K562 (cell line): ENCODE results near the gene UBN2. TPM values are rescaled to one million over a fixed set of nuclear protein-coding genes. Genes with fewer than 3 reads are reported as not detected.

Experiments used
- BDP1 ChIP-seq: IDR thresholded peaks from 3 replicates; pipeline ENCODE4 v1.6.1; 2011; ENCODE audit not compliant: insufficient read length, insufficient read depth
- CBX3 ChIP-seq, 2 experiments: IDR thresholded peaks; 1 replicate in 1 of 2; 2 replicates in 1 of 2; pipeline ENCODE4 v1.6.1; 2012; ENCODE audit warnings: inconsistent platforms in 2 of 2, low read length in 2 of 2, borderline replicate concordance in 1 of 2, control low read depth in 1 of 2
- GATAD2B ChIP-seq: fragments of 450-650 bp; IDR thresholded peaks from 2 replicates; pipeline ENCODE4 v1.6.1; 2017; ENCODE audit warnings: mild to moderate bottlenecking, borderline replicate concordance
- KAT7 ChIP-seq: sonication (generic); formaldehyde crosslinking; IDR thresholded peaks from 2 replicates; pipeline ENCODE4 v1.8.0; 2022; ENCODE audit warnings: missing genetic modification reagents, mild to moderate bottlenecking, borderline replicate concordance
- SMARCB1 ChIP-seq: IDR thresholded peaks from 2 replicates; pipeline ENCODE4 v1.6.1; 2011; ENCODE audit warnings: improper control_type of control experiment, low read depth; ENCODE audit not compliant: insufficient read length
- ZFX ChIP-seq: sonication (generic); formaldehyde crosslinking; IDR thresholded peaks from 2 replicates; pipeline ENCODE4 v1.8.0; 2022; ENCODE audit warnings: mild to moderate bottlenecking, missing genetic modification reagents, moderate library complexity
- ZNF146 ChIP-seq: IDR thresholded peaks from one replicate; pipeline ENCODE4 v1.6.1; 2018; ENCODE audit warnings: missing compliant biosample characterization; ENCODE audit not compliant: unreplicated experiment
- ZNF174 ChIP-seq: fragments of 250-450 bp; sonication (Bioruptor Pico); IDR thresholded peaks from 2 replicates; pipeline ENCODE4 v1.4.0; 2020; ENCODE audit warnings: mild to moderate bottlenecking
- polyA plus RNA-seq, 8 experiments: library from polyadenylated mRNA; depleted of rRNA in 4 of 8; stranded (reverse) in 5 of 8; unstranded in 3 of 8; fragments of >200 nt; fragmentation: Nextera tagmentation in 2 of 8; fragmentation: Illumina TruSeq in 1 of 8; extraction: Ambion mirVana in 2 of 8; extraction: Trizol in 1 of 8; gene quantifications; 2 replicates each; pipeline versions ENCODE4 v1.2.1 to v1.2.3, GENCODE V29; 2011 to 2014; ENCODE audit warnings: inconsistent platforms in 1 of 8, missing spikeins in 1 of 8
- total RNA-seq, 7 experiments: library from RNA; depleted of rRNA in 6 of 7; stranded (reverse); fragments of >200 nt in 6 of 7; fragmentation: Illumina TruSeq in 2 of 7; extraction: Trizol in 2 of 7; gene quantifications; 2 replicates each; pipeline versions ENCODE4 v1.2.1 to v1.2.3, GENCODE V29; 2011 to 2021; ENCODE audit warnings: low replicate concordance in 1 of 7
- TF ChIP-seq, protein P1 (sequence below): fragments of 450-650 bp; IDR thresholded peaks from 2 replicates; pipeline ENCODE4 v1.6.1; 2018; ENCODE audit not compliant: partially characterized antibody
- TF ChIP-seq, protein P2 (sequence below): fragments of 450-650 bp; formaldehyde crosslinking; IDR thresholded peaks from 2 replicates; pipeline ENCODE4 v1.4.0; 2020; ENCODE audit warnings: mild to moderate bottlenecking, moderate library complexity
- TF ChIP-seq, protein P3 (sequence below), 2 experiments: fragments of 450-650 bp in 1 of 2; sonication (generic) in 1 of 2; formaldehyde crosslinking in 1 of 2; IDR thresholded peaks; 2 replicates each; pipeline versions ENCODE4 v1.7.1 to v1.9.0; 2016 to 2022; ENCODE audit warnings: inconsistent platforms in 1 of 2, mild to moderate bottlenecking in 1 of 2, missing genetic modification reagents in 1 of 2
- TF ChIP-seq, protein P4 (sequence below): fragments of 450-650 bp; formaldehyde crosslinking; conservative IDR thresholded peaks from 2 replicates; pipeline ENCODE4 v1.4.0; 2022; ENCODE audit warnings: mild to moderate bottlenecking, missing genetic modification characterization

The UBN2 gene
- total and polyA plus RNA-seq, 9 of the 15 experiments (the other 6 are each of a cell fraction or from before 2014, with no cell fraction given) = 1.2 to 19.5 (median 9.9) TPM

DNA sequence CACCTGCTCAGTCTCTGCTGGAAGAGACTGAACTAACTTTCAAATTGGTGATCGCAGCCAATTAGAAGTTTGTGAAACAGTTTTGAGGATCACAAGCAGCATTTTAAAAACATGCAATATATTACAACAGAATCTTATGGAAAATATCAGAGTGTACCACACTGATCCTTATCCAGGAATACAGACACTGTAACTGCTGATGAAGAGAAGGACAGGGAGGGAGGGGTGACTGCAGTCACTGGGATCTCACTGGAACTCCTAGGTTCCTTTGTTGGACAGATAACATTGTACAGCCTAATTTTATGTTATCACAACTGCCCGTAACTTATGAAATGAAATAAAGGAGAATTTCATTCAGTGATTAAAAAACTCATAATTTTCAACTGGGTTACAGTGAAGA, 6.8 kb upstream of the UBN2 start (continued):
- TF ChIP-seq, protein P1, sequence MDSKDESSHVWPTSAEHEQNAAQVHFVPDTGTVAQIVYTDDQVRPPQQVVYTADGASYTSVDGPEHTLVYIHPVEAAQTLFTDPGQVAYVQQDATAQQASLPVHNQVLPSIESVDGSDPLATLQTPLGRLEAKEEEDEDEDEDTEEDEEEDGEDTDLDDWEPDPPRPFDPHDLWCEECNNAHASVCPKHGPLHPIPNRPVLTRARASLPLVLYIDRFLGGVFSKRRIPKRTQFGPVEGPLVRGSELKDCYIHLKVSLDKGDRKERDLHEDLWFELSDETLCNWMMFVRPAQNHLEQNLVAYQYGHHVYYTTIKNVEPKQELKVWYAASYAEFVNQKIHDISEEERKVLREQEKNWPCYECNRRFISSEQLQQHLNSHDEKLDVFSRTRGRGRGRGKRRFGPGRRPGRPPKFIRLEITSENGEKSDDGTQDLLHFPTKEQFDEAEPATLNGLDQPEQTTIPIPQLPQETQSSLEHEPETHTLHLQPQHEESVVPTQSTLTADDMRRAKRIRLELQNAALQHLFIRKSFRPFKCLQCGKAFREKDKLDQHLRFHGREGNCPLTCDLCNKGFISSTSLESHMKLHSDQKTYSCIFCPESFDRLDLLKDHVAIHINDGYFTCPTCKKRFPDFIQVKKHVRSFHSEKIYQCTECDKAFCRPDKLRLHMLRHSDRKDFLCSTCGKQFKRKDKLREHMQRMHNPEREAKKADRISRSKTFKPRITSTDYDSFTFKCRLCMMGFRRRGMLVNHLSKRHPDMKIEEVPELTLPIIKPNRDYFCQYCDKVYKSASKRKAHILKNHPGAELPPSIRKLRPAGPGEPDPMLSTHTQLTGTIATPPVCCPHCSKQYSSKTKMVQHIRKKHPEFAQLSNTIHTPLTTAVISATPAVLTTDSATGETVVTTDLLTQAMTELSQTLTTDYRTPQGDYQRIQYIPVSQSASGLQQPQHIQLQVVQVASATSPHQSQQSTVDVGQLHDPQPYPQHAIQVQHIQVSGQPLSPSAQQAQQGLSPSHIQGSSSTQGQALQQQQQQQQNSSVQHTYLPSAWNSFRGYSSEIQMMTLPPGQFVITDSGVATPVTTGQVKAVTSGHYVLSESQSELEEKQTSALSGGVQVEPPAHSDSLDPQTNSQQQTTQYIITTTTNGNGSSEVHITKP = no peak
- no peak for TF ChIP-seq SMARCB1
- TF ChIP-seq, protein P2, sequence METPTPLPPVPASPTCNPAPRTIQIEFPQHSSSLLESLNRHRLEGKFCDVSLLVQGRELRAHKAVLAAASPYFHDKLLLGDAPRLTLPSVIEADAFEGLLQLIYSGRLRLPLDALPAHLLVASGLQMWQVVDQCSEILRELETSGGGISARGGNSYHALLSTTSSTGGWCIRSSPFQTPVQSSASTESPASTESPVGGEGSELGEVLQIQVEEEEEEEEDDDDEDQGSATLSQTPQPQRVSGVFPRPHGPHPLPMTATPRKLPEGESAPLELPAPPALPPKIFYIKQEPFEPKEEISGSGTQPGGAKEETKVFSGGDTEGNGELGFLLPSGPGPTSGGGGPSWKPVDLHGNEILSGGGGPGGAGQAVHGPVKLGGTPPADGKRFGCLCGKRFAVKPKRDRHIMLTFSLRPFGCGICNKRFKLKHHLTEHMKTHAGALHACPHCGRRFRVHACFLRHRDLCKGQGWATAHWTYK (CRISPR knock-in tag) = no peak
- TF ChIP-seq CBX3 (IDR thresholded peaks at IDR 0.05; ENCODE audit: borderline replicate concordance in 1 of 2, low read length in 2 of 2) = no peak
- TF ChIP-seq, protein P3, sequence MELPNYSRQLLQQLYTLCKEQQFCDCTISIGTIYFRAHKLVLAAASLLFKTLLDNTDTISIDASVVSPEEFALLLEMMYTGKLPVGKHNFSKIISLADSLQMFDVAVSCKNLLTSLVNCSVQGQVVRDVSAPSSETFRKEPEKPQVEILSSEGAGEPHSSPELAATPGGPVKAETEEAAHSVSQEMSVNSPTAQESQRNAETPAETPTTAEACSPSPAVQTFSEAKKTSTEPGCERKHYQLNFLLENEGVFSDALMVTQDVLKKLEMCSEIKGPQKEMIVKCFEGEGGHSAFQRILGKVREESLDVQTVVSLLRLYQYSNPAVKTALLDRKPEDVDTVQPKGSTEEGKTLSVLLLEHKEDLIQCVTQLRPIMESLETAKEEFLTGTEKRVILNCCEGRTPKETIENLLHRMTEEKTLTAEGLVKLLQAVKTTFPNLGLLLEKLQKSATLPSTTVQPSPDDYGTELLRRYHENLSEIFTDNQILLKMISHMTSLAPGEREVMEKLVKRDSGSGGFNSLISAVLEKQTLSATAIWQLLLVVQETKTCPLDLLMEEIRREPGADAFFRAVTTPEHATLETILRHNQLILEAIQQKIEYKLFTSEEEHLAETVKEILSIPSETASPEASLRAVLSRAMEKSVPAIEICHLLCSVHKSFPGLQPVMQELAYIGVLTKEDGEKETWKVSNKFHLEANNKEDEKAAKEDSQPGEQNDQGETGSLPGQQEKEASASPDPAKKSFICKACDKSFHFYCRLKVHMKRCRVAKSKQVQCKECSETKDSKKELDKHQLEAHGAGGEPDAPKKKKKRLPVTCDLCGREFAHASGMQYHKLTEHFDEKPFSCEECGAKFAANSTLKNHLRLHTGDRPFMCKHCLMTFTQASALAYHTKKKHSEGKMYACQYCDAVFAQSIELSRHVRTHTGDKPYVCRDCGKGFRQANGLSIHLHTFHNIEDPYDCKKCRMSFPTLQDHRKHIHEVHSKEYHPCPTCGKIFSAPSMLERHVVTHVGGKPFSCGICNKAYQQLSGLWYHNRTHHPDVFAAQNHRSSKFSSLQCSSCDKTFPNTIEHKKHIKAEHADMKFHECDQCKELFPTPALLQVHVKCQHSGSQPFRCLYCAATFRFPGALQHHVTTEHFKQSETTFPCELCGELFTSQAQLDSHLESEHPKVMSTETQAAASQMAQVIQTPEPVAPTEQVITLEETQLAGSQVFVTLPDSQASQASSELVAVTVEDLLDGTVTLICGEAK (IDR thresholded peaks at IDR 0.05) = no peak
- TF ChIP-seq, protein P3 (CRISPR knock-in tag; IDR thresholded peaks at IDR 0.05) = no peak
- TF ChIP-seq ZFX (CRISPR knock-in tag) = no peak
- TF ChIP-seq, protein P4, sequence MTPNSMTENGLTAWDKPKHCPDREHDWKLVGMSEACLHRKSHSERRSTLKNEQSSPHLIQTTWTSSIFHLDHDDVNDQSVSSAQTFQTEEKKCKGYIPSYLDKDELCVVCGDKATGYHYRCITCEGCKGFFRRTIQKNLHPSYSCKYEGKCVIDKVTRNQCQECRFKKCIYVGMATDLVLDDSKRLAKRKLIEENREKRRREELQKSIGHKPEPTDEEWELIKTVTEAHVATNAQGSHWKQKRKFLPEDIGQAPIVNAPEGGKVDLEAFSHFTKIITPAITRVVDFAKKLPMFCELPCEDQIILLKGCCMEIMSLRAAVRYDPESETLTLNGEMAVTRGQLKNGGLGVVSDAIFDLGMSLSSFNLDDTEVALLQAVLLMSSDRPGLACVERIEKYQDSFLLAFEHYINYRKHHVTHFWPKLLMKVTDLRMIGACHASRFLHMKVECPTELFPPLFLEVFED (CRISPR knock-in tag) = no peak
- no peak for TF ChIP-seq KAT7 (CRISPR knock-in tag)
- no peak for TF ChIP-seq ZNF146 (CRISPR knock-in tag)
- no peak for TF ChIP-seq BDP1
- TF ChIP-seq ZNF174 (CRISPR knock-in tag) = no peak
- TF ChIP-seq GATAD2B = no peak
